Measurements from ENCODE around the gene SHB.

- TF ChIP-seq CTCF (IDR thresholded peaks at IDR 0.05; ENCODE audit: extremely low read depth in 1 of 2, insufficient read depth in 1 of 2, low read depth in 1 of 2, low read length in 2 of 2) (no peak), POLR2AphosphoS5 (IDR thresholded peaks at IDR 0.05; ENCODE audit: insufficient read depth, low read depth, low read length) (no peak), POLR2A (IDR thresholded peaks at IDR 0.05; ENCODE audit: low read depth, low read length) (no peak), EZH2 (IDR thresholded peaks at IDR 0.05; ENCODE audit: borderline replicate concordance, low read depth, low read length, severe bottlenecking) (no peak), GATA2 (IDR thresholded peaks at IDR 0.05; ENCODE audit: insufficient read depth, insufficient read length, low read depth, low read length) (no peak), FOS (IDR thresholded peaks at IDR 0.05; ENCODE audit: borderline replicate concordance, insufficient read depth, low read length) (no peak)
These were observed 8.3 kb downstream of the SHB start for GRCh38 chr9:38060681-38061080.

Measured in endothelial cell of umbilical vein (primary cell).